H1 (cell line): ENCODE data around the gene TBCB. TPM values are rescaled to one million over a fixed set of nuclear protein-coding genes. Genes with fewer than 3 reads are reported as not detected.

Experiments
- ASH2L ChIP-seq: fragments of 200-600, 300-600 bp; sonication (generic); IDR thresholded peaks from one replicate; pipeline ENCODE4 v1.7.1; 2017; ENCODE audit warnings: low read length
- BRCA1 ChIP-seq: IDR thresholded peaks from 2 replicates; pipeline ENCODE4 v1.6.1; 2012; ENCODE audit warnings: low read depth, low read length, improper control_type of control experiment
- EP300 ChIP-seq, 2 experiments: IDR thresholded peaks; 1 replicate in 1 of 2; 2 replicates in 1 of 2; pipeline ENCODE4 v1.6.1; 2011 to 2012; ENCODE audit warnings: low read depth in 2 of 2, low read length in 2 of 2, mild to moderate bottlenecking in 2 of 2, borderline replicate concordance in 1 of 2, inconsistent platforms in 1 of 2, moderate library complexity in 1 of 2
- HDAC6 ChIP-seq: IDR thresholded peaks from one replicate; pipeline ENCODE4 v1.7.1; 2012; ENCODE audit warnings: low read depth, mild to moderate bottlenecking, inconsistent platforms, low read length, moderate library complexity
- MAFK ChIP-seq: IDR thresholded peaks from 2 replicates; pipeline ENCODE4 v1.6.1; 2012; ENCODE audit warnings: low read depth, mild to moderate bottlenecking, improper control_type of control experiment, low read length
- POLR2AphosphoS5 ChIP-seq: IDR thresholded peaks from 2 replicates; pipeline ENCODE4 v1.6.1; 2011; ENCODE audit warnings: low read depth, low read length
- RNF2 ChIP-seq: fragments of 200-900, 300-1000 bp; sonication (generic); IDR thresholded peaks from 2 replicates; pipeline ENCODE4 v1.7.1; 2016; ENCODE audit warnings: borderline replicate concordance, low read depth, mild to moderate bottlenecking, antibody characterized with exemption, low read length; ENCODE audit not compliant: poor library complexity, severe bottlenecking; ENCODE audit errors: missing control alignments
- polyA plus RNA-seq, 7 experiments: library from polyadenylated mRNA; depleted of rRNA in 3 of 7; stranded (reverse) in 5 of 7; unstranded in 2 of 7; fragments of >200 nt in 5 of 7; fragments of 200-250 nt in 2 of 7; gene quantifications; 1 replicate in 5 of 7; 2 replicates in 1 of 7; 4 replicates in 1 of 7; pipeline versions ENCODE4 v1.2.1 to v1.2.3, GENCODE V29; 2011 to 2013; ENCODE audit warnings: missing spikeins in 2 of 7, mixed read lengths in 2 of 7
- total RNA-seq: library from RNA; stranded (reverse); fragmentation: NEBNext Ultra II Directional; extraction: Animal tissue kit (Norgen Biotek cat#: 25700); gene quantifications from 2 replicates; pipeline ENCODE4 v1.2.1, GENCODE V29; 2021
- TF ChIP-seq, protein P1 (sequence below): fragments of 300-600 bp; sonication (generic); IDR thresholded peaks from 2 replicates; pipeline ENCODE4 v1.7.1; 2012; ENCODE audit warnings: low read length, moderate library complexity, mild to moderate bottlenecking, inconsistent platforms; ENCODE audit not compliant: insufficient replicate concordance

Gene TBCB
- total and polyA plus RNA-seq, 2 of the 8 experiments (the other 6 are each of a cell fraction or from before 2014, with no cell fraction given): 153 to 286 TPM

- TF ChIP-seq, protein P1, sequence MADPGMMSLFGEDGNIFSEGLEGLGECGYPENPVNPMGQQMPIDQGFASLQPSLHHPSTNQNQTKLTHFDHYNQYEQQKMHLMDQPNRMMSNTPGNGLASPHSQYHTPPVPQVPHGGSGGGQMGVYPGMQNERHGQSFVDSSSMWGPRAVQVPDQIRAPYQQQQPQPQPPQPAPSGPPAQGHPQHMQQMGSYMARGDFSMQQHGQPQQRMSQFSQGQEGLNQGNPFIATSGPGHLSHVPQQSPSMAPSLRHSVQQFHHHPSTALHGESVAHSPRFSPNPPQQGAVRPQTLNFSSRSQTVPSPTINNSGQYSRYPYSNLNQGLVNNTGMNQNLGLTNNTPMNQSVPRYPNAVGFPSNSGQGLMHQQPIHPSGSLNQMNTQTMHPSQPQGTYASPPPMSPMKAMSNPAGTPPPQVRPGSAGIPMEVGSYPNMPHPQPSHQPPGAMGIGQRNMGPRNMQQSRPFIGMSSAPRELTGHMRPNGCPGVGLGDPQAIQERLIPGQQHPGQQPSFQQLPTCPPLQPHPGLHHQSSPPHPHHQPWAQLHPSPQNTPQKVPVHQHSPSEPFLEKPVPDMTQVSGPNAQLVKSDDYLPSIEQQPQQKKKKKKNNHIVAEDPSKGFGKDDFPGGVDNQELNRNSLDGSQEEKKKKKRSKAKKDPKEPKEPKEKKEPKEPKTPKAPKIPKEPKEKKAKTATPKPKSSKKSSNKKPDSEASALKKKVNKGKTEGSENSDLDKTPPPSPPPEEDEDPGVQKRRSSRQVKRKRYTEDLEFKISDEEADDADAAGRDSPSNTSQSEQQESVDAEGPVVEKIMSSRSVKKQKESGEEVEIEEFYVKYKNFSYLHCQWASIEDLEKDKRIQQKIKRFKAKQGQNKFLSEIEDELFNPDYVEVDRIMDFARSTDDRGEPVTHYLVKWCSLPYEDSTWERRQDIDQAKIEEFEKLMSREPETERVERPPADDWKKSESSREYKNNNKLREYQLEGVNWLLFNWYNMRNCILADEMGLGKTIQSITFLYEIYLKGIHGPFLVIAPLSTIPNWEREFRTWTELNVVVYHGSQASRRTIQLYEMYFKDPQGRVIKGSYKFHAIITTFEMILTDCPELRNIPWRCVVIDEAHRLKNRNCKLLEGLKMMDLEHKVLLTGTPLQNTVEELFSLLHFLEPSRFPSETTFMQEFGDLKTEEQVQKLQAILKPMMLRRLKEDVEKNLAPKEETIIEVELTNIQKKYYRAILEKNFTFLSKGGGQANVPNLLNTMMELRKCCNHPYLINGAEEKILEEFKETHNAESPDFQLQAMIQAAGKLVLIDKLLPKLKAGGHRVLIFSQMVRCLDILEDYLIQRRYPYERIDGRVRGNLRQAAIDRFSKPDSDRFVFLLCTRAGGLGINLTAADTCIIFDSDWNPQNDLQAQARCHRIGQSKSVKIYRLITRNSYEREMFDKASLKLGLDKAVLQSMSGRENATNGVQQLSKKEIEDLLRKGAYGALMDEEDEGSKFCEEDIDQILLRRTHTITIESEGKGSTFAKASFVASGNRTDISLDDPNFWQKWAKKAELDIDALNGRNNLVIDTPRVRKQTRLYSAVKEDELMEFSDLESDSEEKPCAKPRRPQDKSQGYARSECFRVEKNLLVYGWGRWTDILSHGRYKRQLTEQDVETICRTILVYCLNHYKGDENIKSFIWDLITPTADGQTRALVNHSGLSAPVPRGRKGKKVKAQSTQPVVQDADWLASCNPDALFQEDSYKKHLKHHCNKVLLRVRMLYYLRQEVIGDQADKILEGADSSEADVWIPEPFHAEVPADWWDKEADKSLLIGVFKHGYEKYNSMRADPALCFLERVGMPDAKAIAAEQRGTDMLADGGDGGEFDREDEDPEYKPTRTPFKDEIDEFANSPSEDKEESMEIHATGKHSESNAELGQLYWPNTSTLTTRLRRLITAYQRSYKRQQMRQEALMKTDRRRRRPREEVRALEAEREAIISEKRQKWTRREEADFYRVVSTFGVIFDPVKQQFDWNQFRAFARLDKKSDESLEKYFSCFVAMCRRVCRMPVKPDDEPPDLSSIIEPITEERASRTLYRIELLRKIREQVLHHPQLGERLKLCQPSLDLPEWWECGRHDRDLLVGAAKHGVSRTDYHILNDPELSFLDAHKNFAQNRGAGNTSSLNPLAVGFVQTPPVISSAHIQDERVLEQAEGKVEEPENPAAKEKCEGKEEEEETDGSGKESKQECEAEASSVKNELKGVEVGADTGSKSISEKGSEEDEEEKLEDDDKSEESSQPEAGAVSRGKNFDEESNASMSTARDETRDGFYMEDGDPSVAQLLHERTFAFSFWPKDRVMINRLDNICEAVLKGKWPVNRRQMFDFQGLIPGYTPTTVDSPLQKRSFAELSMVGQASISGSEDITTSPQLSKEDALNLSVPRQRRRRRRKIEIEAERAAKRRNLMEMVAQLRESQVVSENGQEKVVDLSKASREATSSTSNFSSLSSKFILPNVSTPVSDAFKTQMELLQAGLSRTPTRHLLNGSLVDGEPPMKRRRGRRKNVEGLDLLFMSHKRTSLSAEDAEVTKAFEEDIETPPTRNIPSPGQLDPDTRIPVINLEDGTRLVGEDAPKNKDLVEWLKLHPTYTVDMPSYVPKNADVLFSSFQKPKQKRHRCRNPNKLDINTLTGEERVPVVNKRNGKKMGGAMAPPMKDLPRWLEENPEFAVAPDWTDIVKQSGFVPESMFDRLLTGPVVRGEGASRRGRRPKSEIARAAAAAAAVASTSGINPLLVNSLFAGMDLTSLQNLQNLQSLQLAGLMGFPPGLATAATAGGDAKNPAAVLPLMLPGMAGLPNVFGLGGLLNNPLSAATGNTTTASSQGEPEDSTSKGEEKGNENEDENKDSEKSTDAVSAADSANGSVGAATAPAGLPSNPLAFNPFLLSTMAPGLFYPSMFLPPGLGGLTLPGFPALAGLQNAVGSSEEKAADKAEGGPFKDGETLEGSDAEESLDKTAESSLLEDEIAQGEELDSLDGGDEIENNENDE: no peak
- TF ChIP-seq HDAC6 (no peak), EP300 (IDR thresholded peaks at IDR 0.05; ENCODE audit: borderline replicate concordance in 1 of 2, low read depth in 2 of 2, low read length in 2 of 2) (no peak), ASH2L (no peak), MAFK (no peak), RNF2 (no peak), POLR2AphosphoS5 (no peak), BRCA1 (no peak)
Measured at GRCh38 chr19:36093146-36093662, 22.1 kb upstream of the TBCB start (continued).
